GM10248 (cell line): ENCODE data around the gene PIK3R1.
"Not testable (repeated sequence)": the region's sequence is repeated elsewhere in the genome, so short reads cannot be mapped to it uniquely, and the experiment has no call there.

Experiments used
- CTCF ChIA-PET: fragments of 300-600 bp; sonication (Branson Sonifier 250); formaldehyde crosslinking; extraction: SDS; loops from one replicate; lab custom pipeline; 2021; ENCODE audit warnings: antibody characterized with exemption; lab: Yijun Ruan, JAX
- POLR2A ChIA-PET: fragments of 350-650 bp; sonication (Branson Sonifier 250); formaldehyde crosslinking; extraction: SDS; loops from one replicate; lab custom pipeline; 2020; ENCODE audit warnings: antibody characterized with exemption; lab: Yijun Ruan, JAX
- DNase-seq: peaks from one replicate; pipeline ENCODE4 v3.0.0; 2012; ENCODE audit errors: extremely low spot score
- CTCF ChIP-seq: IDR thresholded peaks from 2 replicates; pipeline ENCODE4 v1.5.1; 2012; ENCODE audit warnings: mild to moderate bottlenecking, low read depth; ENCODE audit errors: extremely low read depth, missing control alignments, control extremely low read depth

PIK3R1 gene

GRCh38 chr5:68232277-68232676 lies 16.7 kb downstream of the PIK3R1 start:
- no peak for TF ChIP-seq CTCF
- no peak for DNase-seq
- POLR2A ChIA-PET: no interaction called here
- CTCF ChIA-PET: no interaction called here

GRCh38 chr5:68233075-68233474 lies 17.5 kb downstream of the PIK3R1 start:
- ChIA-PET CTCF (interaction anchor here (1.9 kb wide), 1 partner anchor 17 kb away, joined by 5 read pairs; the partner anchor contains the start of gene PIK3R1), POLR2A (no interaction called here)
- no peak for TF ChIP-seq CTCF
- DNase-seq: no peak

GRCh38 chr5:68235229-68235628 lies 19.7 kb downstream of the PIK3R1 start:
- POLR2A ChIA-PET, CTCF ChIA-PET, DNase-seq: not testable (repeated sequence)

- no peak for DNase-seq
- CTCF ChIA-PET: interaction anchor here (0.9 kb wide), 1 partner anchor 13 kb away, joined by 3 read pairs; no protein-coding TSS in a partner anchor
- TF ChIP-seq CTCF: no peak
- POLR2A ChIA-PET: no interaction called here
Observed at GRCh38 chr5:68237715-68238114, 22.2 kb downstream of the PIK3R1 start.

- peak; percentile 54 for DNase-seq
- ChIA-PET POLR2A (no interaction called here), CTCF (interaction anchor here (1.0 to 1.6 kb wide), 6 partner anchors 10 to 993 kb away, joined by 3 to 6 read pairs (median 4); no protein-coding TSS in a partner anchor)
- no peak for TF ChIP-seq CTCF
Observed at GRCh38 chr5:68239487-68239886, 23.9 kb downstream of the PIK3R1 start.

- ChIA-PET CTCF (interaction anchor here (0.9 to 1.3 kb wide), 2 partner anchors 15 to 18 kb away, joined by 3 to 6 read pairs; no protein-coding TSS in a partner anchor), POLR2A (no interaction called here)
Observed at GRCh38 chr5:68240202-68240601, 24.6 kb downstream of the PIK3R1 start.

More at GRCh38 chr5:68240202-68240601, 24.6 kb downstream of the PIK3R1 start:
- DNase-seq: peak; percentile 32
- TF ChIP-seq CTCF: no peak
